HG03575 (cell line): ENCODE measurements around the gene NMT1.

Experiments
- ATAC-seq: cut with Tn5 transposase; IDR thresholded peaks from one replicate; pipeline ENCODE4 v1.9.1; 2021; ENCODE audit not compliant: unreplicated experiment, insufficient number of reproducible peaks, low FRiP score; ENCODE audit errors: extremely low read depth

Gene NMT1

GRCh38 chr17:45060797-45061605, at the start of gene NMT1:
Gene NMT1 (plus strand): TSS chr17:45061317. CDS start chr17:45061330, 13 bp downstream.
- peak; percentile 50 for ATAC-seq

- no peak for ATAC-seq
Observed at GRCh38 chr17:45011767-45012166, 49.4 kb upstream of the NMT1 start.

DNA sequence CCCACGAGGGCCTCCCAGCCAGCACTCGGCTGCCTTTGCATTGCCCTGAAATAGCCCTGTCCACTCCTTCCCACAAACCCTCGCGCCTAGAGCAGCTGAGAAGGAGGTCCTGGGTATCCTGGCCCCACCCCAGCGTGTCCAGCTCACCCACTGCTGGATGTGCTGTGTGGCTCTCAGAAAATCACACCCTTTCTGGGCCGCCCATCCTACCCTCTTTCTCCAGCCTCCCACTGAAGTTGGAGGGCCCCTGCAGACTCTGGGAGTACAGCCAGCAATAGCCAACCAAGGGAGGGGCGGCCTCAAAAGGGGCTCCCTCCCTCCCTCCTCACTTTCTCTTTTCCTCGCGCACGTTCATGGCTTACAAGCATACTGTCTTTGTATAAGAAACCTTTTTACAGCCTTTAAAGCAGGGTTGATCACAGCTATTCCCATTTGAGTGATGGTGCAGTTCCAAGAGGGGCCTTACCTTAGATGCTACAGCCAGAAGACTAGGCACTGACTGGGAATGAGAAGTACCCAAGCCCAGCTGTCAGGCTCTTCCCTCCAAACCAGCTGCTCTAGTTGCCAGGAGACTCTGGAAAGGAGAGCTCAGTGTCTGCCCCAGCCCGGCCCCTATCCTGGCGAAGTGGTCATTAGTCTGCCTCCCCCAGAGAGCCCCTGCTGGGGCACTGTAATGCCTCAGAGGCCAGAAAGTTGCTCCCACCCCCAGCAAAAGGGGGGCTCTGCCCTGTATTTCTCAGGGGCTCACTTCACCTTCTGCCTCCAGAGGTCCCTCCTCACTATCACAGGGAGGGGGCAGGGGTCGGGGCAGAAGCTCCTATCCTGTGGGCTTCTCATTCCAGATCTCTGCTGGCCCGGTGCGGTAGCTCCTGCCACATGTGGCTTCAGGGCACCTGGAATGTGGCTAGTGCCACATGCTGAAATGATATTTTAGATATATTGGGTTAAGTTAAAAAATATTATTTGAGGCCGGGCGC, 47.8 kb upstream of the NMT1 start:
- ATAC-seq = no peak

DNA sequence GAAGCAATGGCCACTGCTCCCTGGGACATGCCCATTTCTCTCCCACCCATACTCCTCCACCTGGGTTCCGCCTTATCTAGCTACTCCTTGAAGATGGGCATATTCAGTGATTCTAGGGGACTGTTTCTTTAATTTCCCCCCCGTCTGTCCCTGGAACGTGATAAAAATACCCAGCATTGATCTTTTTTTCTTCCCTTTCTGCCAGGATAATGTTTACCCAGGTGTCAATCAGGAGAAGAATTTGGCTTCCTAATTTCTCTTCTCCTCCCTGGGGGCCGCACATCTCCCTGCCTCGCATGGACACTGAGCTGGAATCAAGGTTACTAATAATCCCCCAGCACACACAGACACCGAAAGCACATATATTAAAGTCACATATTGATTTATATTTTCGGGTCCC, 44.9 kb upstream of the NMT1 start:
- no peak for ATAC-seq

- ATAC-seq = no peak
Observed at GRCh38 chr17:45016823-45017222, 44.3 kb upstream of the NMT1 start.

- ATAC-seq = no peak
Observed at GRCh38 chr17:45018514-45018847, 42.6 kb upstream of the NMT1 start.

DNA sequence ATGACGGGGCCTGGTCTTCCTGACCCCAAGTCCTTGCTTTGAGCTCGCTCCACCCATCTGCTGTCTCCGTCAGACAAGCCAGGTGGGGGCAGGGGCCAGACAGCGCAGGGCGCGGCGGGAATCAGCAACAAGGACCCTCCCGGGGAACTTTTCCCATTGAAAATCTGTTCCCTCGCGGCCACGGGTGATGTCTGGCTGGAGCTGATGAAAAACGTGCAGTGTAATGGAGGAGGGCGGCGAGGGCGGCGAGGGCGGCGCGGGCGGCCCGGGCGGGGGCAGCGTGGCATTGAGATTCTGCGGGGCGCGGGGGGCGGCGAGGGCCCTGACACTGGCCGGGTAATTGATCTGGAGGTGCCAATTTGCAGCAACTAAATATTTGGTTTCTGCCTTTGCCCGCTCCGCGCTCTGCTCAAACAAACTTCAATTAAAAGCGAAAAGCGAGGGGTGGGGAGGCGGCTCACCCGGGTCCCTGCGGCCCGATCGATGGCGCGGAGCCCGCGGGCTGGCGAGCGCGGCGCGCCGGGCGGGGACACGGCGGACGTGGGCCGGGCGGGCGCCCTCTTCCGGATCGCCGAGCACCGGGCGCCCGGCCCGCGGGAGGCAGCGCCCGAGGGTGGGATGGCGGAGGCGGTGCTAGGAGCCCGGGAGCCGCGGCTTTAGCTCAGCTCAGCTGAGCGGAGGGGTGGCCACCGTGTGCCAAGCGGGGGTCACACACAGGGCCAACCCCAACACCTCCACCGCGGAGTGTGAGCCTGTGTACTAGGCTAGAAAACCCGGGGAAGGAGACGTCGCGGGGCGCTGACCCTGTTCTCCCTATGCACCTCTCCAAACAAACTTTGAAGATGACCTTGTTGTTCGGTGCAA, 42.0 kb upstream of the NMT1 start:
- ATAC-seq = no peak

- ATAC-seq = no peak
Observed at GRCh38 chr17:45020354-45021138, 40.6 kb upstream of the NMT1 start.

DNA sequence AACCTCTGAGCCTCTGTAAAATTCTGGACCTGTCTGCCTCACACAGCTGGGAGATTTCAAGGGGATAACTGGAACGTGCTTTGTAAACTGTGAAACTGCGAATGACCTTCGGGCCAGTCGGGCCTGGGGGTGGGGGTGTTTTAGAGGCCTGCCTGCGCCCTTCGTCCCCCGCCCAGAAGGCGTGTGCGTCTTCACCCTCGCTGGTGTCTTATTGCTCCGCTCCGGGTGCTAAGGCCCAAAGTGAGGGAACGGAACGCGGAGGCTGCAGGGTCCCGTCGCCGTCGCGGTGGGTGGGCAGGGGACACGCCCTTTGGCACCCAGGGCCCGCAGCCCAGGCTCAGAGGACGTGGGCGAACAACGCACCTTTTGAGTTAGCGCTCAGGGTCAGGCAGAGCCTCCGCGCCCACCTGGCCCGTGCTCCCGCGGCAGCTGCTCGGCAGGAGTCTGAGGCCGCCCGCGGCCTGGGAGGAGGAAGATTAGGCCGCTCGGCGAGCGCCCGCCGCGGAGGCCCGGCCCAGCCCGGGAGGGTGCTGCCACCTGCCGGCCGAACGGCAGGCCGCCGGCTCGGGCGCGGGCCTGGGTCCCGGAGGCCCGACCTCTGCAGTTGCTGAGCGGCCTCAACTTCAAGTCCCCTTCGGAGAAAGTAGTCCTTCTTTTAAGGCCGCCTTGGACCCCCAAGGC, 39.4 kb upstream of the NMT1 start:
- ATAC-seq = no peak

DNA sequence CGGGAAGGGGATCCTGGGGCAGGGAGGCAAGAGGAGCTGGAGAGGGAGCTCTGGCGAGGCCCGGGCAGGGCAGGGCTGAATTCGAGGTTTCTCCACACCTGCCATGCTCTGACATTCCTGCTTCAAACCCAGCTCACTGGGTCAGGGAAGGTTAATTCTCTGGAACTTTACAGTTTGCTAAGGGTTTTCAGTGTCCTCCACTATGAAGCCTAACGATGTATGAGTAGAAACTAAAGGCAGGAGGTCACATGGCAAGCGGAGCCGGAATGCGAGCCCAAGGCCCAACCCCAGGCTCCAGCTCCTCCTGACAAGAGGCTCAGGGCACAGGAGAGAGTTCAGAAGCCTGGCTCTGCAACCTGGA, 38.8 kb upstream of the NMT1 start:
- no peak for ATAC-seq

DNA sequence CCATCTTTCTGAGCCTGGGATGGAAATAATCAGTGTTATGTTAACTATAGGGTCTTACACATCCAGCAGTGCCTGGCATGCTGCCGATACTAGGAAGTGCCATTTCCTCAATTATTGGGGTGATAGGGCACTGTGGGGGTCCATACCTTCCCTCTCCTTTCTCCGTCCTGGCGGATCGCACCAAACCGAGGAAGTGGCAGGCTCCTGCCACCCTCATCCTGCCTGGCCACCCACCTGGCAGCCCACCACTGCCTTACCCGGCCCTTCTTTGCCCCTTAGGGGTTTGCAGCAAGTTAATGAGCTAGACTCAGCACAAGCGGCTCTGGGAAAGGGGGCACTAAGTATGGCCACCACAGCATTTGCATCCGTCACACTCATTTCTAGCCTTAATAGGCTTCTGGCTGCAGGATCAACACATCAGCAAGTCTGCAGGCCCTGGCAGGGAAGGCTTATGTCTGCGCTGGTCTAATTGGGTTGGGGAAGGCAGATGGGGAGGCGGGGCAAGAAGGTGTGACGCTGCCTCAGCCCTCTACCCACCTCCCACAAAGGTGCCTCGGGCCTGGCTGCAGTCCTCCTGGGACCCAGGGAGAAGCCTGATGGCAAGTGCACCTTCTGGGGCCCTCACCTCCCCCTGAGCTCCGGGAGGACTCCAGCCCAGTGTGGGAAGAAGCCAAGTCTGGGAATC, 38.3 kb upstream of the NMT1 start:
- ATAC-seq = no peak

GRCh38 chr17:45029096-45029495, 32.0 kb upstream of the NMT1 start:
- ATAC-seq = no peak

DNA sequence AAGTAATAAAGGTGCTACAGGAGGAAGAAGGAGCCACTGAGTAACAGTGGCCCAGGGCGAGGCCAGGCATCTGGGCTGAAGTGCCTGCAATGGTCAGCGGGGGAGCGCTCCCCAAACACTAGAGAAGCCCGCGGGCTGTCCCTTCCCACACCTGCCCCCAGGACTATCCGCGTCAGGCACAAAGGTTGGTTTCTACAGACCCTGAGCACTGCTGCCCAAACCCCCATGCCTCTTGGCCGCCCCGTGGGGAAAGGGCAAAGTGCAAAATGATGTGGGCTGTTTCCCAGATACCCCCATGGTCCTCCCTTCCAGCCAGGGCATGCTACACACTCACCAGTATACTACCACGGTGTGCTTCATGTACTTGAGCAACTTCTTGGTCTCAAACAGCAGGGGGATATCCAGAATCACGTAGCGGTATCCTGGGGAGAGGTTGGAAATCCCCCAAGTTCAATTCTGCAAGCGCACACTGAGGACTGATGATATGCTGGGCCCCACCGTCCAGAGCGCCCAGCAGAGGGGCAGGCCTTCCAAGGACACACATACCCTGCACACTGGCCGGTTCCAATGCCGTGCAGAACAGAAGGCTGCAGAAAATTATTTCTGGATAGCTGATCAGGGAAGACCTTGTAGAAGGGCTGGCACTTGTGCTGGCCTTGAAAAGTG, 31.2 kb upstream of the NMT1 start:
- no peak for ATAC-seq

DNA sequence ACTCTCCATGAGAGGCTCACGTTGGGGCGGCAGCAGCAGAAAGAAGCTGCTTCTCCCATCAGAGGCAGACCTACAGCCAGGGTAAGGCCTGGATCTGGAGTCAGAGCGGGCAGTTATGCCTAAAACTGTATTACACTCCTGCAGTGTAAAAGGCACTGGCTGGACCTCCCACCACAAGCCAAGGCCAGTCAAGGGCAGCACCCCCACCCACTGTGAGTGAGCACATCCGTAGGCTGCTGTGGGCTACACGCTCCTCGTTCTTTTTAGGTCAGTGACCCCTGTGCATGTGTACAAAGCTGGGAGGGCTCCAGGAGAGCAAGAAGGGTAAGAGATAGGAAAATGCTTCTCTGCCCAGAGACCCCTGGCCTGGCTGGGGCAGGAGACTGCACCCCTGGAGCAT, 30.4 kb upstream of the NMT1 start:
- ATAC-seq = no peak

GRCh38 chr17:45031231-45032173, 29.6 kb upstream of the NMT1 start:
- ATAC-seq = no peak

- no peak for ATAC-seq
Observed at GRCh38 chr17:45032174-45032541, 29.0 kb upstream of the NMT1 start.
